H1 (cell line): ENCODE data around the gene CA7. TPM values are rescaled to one million over a fixed set of nuclear protein-coding genes. Genes with fewer than 3 reads are reported as not detected.

Experiments
- CTCF ChIA-PET: fragments of 300-600 bp; sonication (Branson Sonifier 250); formaldehyde crosslinking; loops from one replicate; lab custom pipeline; 2021; ENCODE audit not compliant: partially characterized antibody; lab: Charles Lee
- POLR2A ChIA-PET: fragments of 300-600 bp; sonication (Branson Sonifier 250); formaldehyde crosslinking; loops from one replicate; lab custom pipeline; 2021; ENCODE audit warnings: inconsistent platforms; ENCODE audit not compliant: partially characterized antibody; lab: Charles Lee
- DNase-seq, 2 experiments: peaks; one replicate each; pipeline versions ENCODE4 v3.0.0 to v3.0.0-alpha.2; 2010 to 2022; ENCODE audit warnings: low spot score in 2 of 2, low read depth in 1 of 2, mixed read lengths in 1 of 2
- FAIRE-seq: peaks from 2 replicates; lab custom pipeline; 2011; peaks lifted over from hg19 to GRCh38; lab: Jason Lieb, UNC
- H2AFZ ChIP-seq: 2 replicates; pipeline ENCODE4 v1.8.1; 2012; ENCODE audit warnings: low read length, inconsistent platforms
- H2AK5ac ChIP-seq: 2 replicates; pipeline ENCODE4 v1.6.1; 2013; ENCODE audit warnings: low read depth, low read length
- H2BK120ac ChIP-seq: replicated peaks from 2 replicates; pipeline ENCODE3; 2013; ENCODE audit warnings: low read depth, low read length, inconsistent platforms
- H2BK12ac ChIP-seq: 2 replicates; pipeline ENCODE4 v1.6.1; 2013; ENCODE audit warnings: low read depth, low read length
- H2BK15ac ChIP-seq: 2 replicates; pipeline ENCODE4 v1.6.1; 2013; ENCODE audit warnings: low read length
- H2BK20ac ChIP-seq: 2 replicates; pipeline ENCODE4 v1.6.1; 2013; ENCODE audit warnings: low read length
- H2BK5ac ChIP-seq: 2 replicates; pipeline ENCODE4 v1.6.1; 2013; ENCODE audit warnings: low read depth, low read length
- H3K14ac ChIP-seq: 2 replicates; pipeline ENCODE4 v1.6.1; 2013; ENCODE audit warnings: inconsistent platforms; ENCODE audit not compliant: insufficient read length
- H3K18ac ChIP-seq: 2 replicates; pipeline ENCODE4 v1.6.1; 2013; ENCODE audit warnings: low read length; ENCODE audit errors: extremely low read depth
- H3K23ac ChIP-seq: 2 replicates; pipeline ENCODE4 v1.6.1; 2013; ENCODE audit warnings: inconsistent platforms; ENCODE audit not compliant: insufficient read length
- H3K23me2 ChIP-seq: 2 replicates; pipeline ENCODE4 v1.6.1; 2013; ENCODE audit warnings: low read depth, low read length
- H3K27ac ChIP-seq: 2 replicates; pipeline ENCODE4 v1.6.1; 2011; ENCODE audit warnings: low read depth, low read length, inconsistent platforms
- H3K27me3 ChIP-seq, 4 experiments: replicated peaks in 1 of 4; 1 replicate in 1 of 4; 2 replicates in 3 of 4; pipeline versions ENCODE4 v1.6.1 to v1.8.1; 2011 to 2013; ENCODE audit warnings: low read length in 3 of 4, mild to moderate bottlenecking in 3 of 4, inconsistent platforms in 2 of 4, mixed read lengths in 2 of 4, moderate library complexity in 1 of 4; ENCODE audit not compliant: control insufficient read depth in 3 of 4, insufficient read depth in 3 of 4; ENCODE audit errors: extremely low read depth in 1 of 4
- H3K36me3 ChIP-seq, 4 experiments: 2 replicates each; pipeline versions ENCODE4 v1.6.1 to v1.8.1; 2011 to 2013; ENCODE audit warnings: mild to moderate bottlenecking in 4 of 4, low read length in 3 of 4, moderate library complexity in 2 of 4, control low read depth in 1 of 4, inconsistent platforms in 1 of 4; ENCODE audit not compliant: insufficient read depth in 4 of 4, control insufficient read depth in 2 of 4
- H3K4ac ChIP-seq: replicated peaks from 2 replicates; pipeline ENCODE3; 2013; ENCODE audit warnings: low read length, low read depth, mixed read lengths, inconsistent platforms; ENCODE audit not compliant: insufficient read length
- H3K4me1 ChIP-seq, 4 experiments: replicated peaks in 1 of 4; 1 replicate in 1 of 4; 2 replicates in 3 of 4; pipeline versions ENCODE4 v1.6.1 to v1.8.1; 2011 to 2013; ENCODE audit warnings: low read length in 3 of 4, inconsistent platforms in 2 of 4, mixed read lengths in 1 of 4; ENCODE audit not compliant: insufficient read depth in 4 of 4, control insufficient read depth in 3 of 4
- H3K4me2 ChIP-seq, 2 experiments: 2 replicates each; pipeline versions ENCODE4 v1.6.1 to v1.8.1; 2011 to 2013; ENCODE audit warnings: low read depth in 2 of 2, low read length in 2 of 2, control low read depth in 1 of 2, inconsistent platforms in 1 of 2, mild to moderate bottlenecking in 1 of 2; ENCODE audit not compliant: insufficient read depth in 1 of 2
- H3K4me3 ChIP-seq, 4 experiments: fragments of 200-600, 300-600 bp in 1 of 4; sonication (generic), shearing (Covaris generic), sonication (Bioruptor Twin) in 1 of 4; 2 replicates each; pipeline versions ENCODE4 v1.5.1 to v1.8.1; 2011 to 2016; ENCODE audit warnings: low read length in 4 of 4, low read depth in 3 of 4, control low read depth in 2 of 4, inconsistent platforms in 2 of 4, mild to moderate bottlenecking in 2 of 4, mixed read lengths in 1 of 4, moderate library complexity in 1 of 4; ENCODE audit not compliant: insufficient read depth in 2 of 4; ENCODE audit errors: extremely low read depth in 1 of 4
- H3K56ac ChIP-seq: replicated peaks from 2 replicates; pipeline ENCODE3; 2013; ENCODE audit warnings: low read depth, mild to moderate bottlenecking, mixed read lengths, low read length, inconsistent platforms; ENCODE audit not compliant: insufficient read length
- H3K79me1 ChIP-seq: 2 replicates; pipeline ENCODE4 v1.6.1; 2013; ENCODE audit warnings: low read depth, low read length, control low read depth
- H3K79me2 ChIP-seq, 2 experiments: 2 replicates each; pipeline versions ENCODE4 v1.6.1 to v1.8.1; 2012 to 2013; ENCODE audit warnings: low read length in 2 of 2, mild to moderate bottlenecking in 2 of 2, inconsistent platforms in 1 of 2; ENCODE audit not compliant: insufficient read depth in 2 of 2, control insufficient read depth in 1 of 2
- H3K9ac ChIP-seq, 4 experiments: replicated peaks in 1 of 4; 1 replicate in 1 of 4; 2 replicates in 3 of 4; pipeline versions ENCODE4 v1.6.1 to v1.8.1; 2011 to 2013; ENCODE audit warnings: low read depth in 3 of 4, low read length in 3 of 4, control low read depth in 2 of 4, mild to moderate bottlenecking in 2 of 4, moderate library complexity in 2 of 4, inconsistent platforms in 1 of 4; ENCODE audit errors: extremely low read depth in 1 of 4
- H3K9me3 ChIP-seq, 2 experiments: 2 replicates each; pipeline versions ENCODE4 v1.6.1 to v1.8.1; 2012 to 2013; ENCODE audit warnings: mild to moderate bottlenecking in 2 of 2, moderate library complexity in 2 of 2, control low read depth in 1 of 2, inconsistent platforms in 1 of 2, low read depth in 1 of 2, low read length in 1 of 2, mixed read lengths in 1 of 2; ENCODE audit not compliant: insufficient read depth in 2 of 2
- H4K20me1 ChIP-seq, 2 experiments: replicated peaks in 1 of 2; 2 replicates each; pipeline versions ENCODE3 to v1.8.1; 2011 to 2013; ENCODE audit warnings: inconsistent platforms in 2 of 2, low read length in 2 of 2, mild to moderate bottlenecking in 1 of 2; ENCODE audit not compliant: insufficient read depth in 2 of 2, control insufficient read depth in 1 of 2
- H4K5ac ChIP-seq: 2 replicates; pipeline ENCODE4 v1.6.1; 2013; ENCODE audit warnings: low read length, low read depth, mixed read lengths, inconsistent platforms; ENCODE audit not compliant: insufficient read length
- H4K8ac ChIP-seq: 2 replicates; pipeline ENCODE4 v1.8.0; 2013; ENCODE audit warnings: mild to moderate bottlenecking, moderate library complexity, low read length, inconsistent platforms; ENCODE audit not compliant: insufficient read depth; ENCODE audit errors: extremely low read depth
- H4K91ac ChIP-seq: replicated peaks from 2 replicates; pipeline ENCODE3; 2013; ENCODE audit warnings: low read length, mixed read lengths, inconsistent platforms; ENCODE audit not compliant: insufficient read length
- SIN3A ChIP-seq, 2 experiments: IDR thresholded peaks in 1 of 2; conservative IDR thresholded peaks in 1 of 2; 2 replicates each; pipeline ENCODE4 v1.6.1; 2011 to 2012; ENCODE audit warnings: low read length in 2 of 2, improper control_type of control experiment in 1 of 2, low read depth in 1 of 2, mild to moderate bottlenecking in 1 of 2
- SIRT6 ChIP-seq: IDR thresholded peaks from one replicate; pipeline ENCODE4 v1.7.1; 2012; ENCODE audit warnings: low read length, inconsistent platforms
- WGBS, 2 experiments: shearing (Covaris generic) in 1 of 2; methylation state at CpG; one replicate each; pipeline versions ENCODE4 v1.1.6 to v1.1.7; 2013 to 2015; ENCODE audit warnings: low lambda C conversion rate in 2 of 2, mixed read lengths in 2 of 2, inconsistent platforms in 1 of 2, low coverage in 1 of 2, missing lambda C conversion rate in 1 of 2; ENCODE audit not compliant: insufficient replicate concordance in 2 of 2, insufficient coverage in 1 of 2, insufficient read length in 1 of 2; ENCODE audit errors: extremely low coverage in 1 of 2, missing lambda C conversion rate in 1 of 2; 5-methylcytosine and 5-hydroxymethylcytosine counted together
- polyA plus RNA-seq, 7 experiments: library from polyadenylated mRNA; depleted of rRNA in 3 of 7; stranded (reverse) in 5 of 7; unstranded in 2 of 7; fragments of >200 nt in 5 of 7; fragments of 200-250 nt in 2 of 7; gene quantifications; 1 replicate in 5 of 7; 2 replicates in 1 of 7; 4 replicates in 1 of 7; pipeline versions ENCODE4 v1.2.1 to v1.2.3, GENCODE V29; 2011 to 2013; ENCODE audit warnings: missing spikeins in 2 of 7, mixed read lengths in 2 of 7
- total RNA-seq: library from RNA; stranded (reverse); fragmentation: NEBNext Ultra II Directional; extraction: Animal tissue kit (Norgen Biotek cat#: 25700); gene quantifications from 2 replicates; pipeline ENCODE4 v1.2.1, GENCODE V29; 2021
- TF ChIP-seq, protein P1 (sequence below): IDR thresholded peaks from 2 replicates; pipeline ENCODE4 v1.6.1; 2012; ENCODE audit warnings: inconsistent platforms

CA7 gene
- total and polyA plus RNA-seq, 2 of the 8 experiments (the other 6 are each of a cell fraction or from before 2014, with no cell fraction given): 1.7 to 2.7 TPM

- no peaks in the 10 kb centered on the region for H4K20me1 ChIP-seq
- ChIA-PET CTCF (interaction anchor here (0.7 kb wide), 1 partner anchor 1009 kb away, joined by 3 read pairs; no protein-coding TSS in a partner anchor), POLR2A (interaction anchor here (0.6 to 1.7 kb wide), 10 partner anchors 10 to 80 kb away, joined by 3 to 6 read pairs (median 3); partner anchors contain the start of gene DYNC1LI2)
- FAIRE-seq (no peak), DNase-seq (no peak)
- no peak overlapping the region for H3K27ac ChIP-seq
- H3K56ac ChIP-seq: no peak overlapping the region
- H2BK15ac ChIP-seq: no peak overlapping the region
- no peak for TF ChIP-seq SIRT6
- TF ChIP-seq SIN3A (conservative IDR thresholded peaks at IDR 0.05 in 1 of 2, IDR thresholded peaks at IDR 0.05 in 1 of 2; ENCODE audit: low read depth in 1 of 2, low read length in 2 of 2): no peak
- TF ChIP-seq, protein P1, sequence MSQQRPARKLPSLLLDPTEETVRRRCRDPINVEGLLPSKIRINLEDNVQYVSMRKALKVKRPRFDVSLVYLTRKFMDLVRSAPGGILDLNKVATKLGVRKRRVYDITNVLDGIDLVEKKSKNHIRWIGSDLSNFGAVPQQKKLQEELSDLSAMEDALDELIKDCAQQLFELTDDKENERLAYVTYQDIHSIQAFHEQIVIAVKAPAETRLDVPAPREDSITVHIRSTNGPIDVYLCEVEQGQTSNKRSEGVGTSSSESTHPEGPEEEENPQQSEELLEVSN: no peak
- H3K27me3 ChIP-seq: no peaks in the 10 kb centered on the region
- no peak overlapping the region for H4K5ac ChIP-seq
- no peak overlapping the region for H2BK120ac ChIP-seq
- H3K18ac ChIP-seq: no peak overlapping the region
- H4K91ac ChIP-seq: no peak overlapping the region
- no peak overlapping the region for H3K9ac ChIP-seq
- no peaks in the 10 kb centered on the region; a peak in 1 of 7 replicates for H3K4me1 ChIP-seq
- no peak overlapping the region for H2AFZ ChIP-seq
- no peak overlapping the region for H3K14ac ChIP-seq
- no peak overlapping the region for H2BK5ac ChIP-seq
- no peak overlapping the region for H3K4me3 ChIP-seq
- no peak overlapping the region for H2BK12ac ChIP-seq
- no peaks in the 10 kb centered on the region for H3K79me1 ChIP-seq
- no peak overlapping the region for H2AK5ac ChIP-seq
- H3K36me3 ChIP-seq: peaks cover 12 to 32% (median 22%) of the 10 kb centered on the region in 4 experiments
- H2BK20ac ChIP-seq: no peak overlapping the region
- H3K4ac ChIP-seq: no peak overlapping the region
- no peaks in the 10 kb centered on the region for H3K23me2 ChIP-seq
- H3K4me2 ChIP-seq: no peak overlapping the region
- no peaks in the 10 kb centered on the region for H3K79me2 ChIP-seq
- no peak overlapping the region for H4K8ac ChIP-seq
- 93% methylated on average over 19 of the region's 19 CpGs; no CpG with 5 or more reads in 1 of the 2 experiments for WGBS, 2 experiments
- H3K9me3 ChIP-seq: no peaks in the 10 kb centered on the region
- H3K23ac ChIP-seq: no peak overlapping the region
Measured at GRCh38 chr16:66800856-66801255, 43.4 kb upstream of the CA7 start.
